ENCODE results near the gene CRIP3.
A peak's percentile ranks its signal among the peaks of the same experiment; 100 is the strongest.
"Not testable (repeated sequence)": the region's sequence is repeated elsewhere in the genome, so short reads cannot be mapped to it uniquely, and the experiment has no call there.

Gene CRIP3

GRCh38 chr6:43308101-43308989 is at the start of gene CRIP3:
CRIP3 (minus strand) TSS chr6:43308826; CDS start chr6:43308792, 34 bp downstream.
- peak in 2 of 3 donors; percentile 27 to 43 for DNase-seq

- DNase-seq, result peak in 1 of 3 donors; percentile 13
Measured at GRCh38 chr6:43355862-43356590, 47.4 kb upstream of the CRIP3 start.

- DNase-seq, result not testable (repeated sequence)
Measured at GRCh38 chr6:43351951-43352350, 43.3 kb upstream of the CRIP3 start.

GRCh38 chr6:43347444-43347843 is 38.8 kb upstream of the CRIP3 start:
- DNase-seq, result no peak

GRCh38 chr6:43347021-43347420 is 38.4 kb upstream of the CRIP3 start:
- no peak for DNase-seq

GRCh38 chr6:43346243-43346642 is 37.6 kb upstream of the CRIP3 start:
- DNase-seq, result not testable (repeated sequence)

- no peak for DNase-seq
Measured at GRCh38 chr6:43339168-43339567, 30.5 kb upstream of the CRIP3 start.

GRCh38 chr6:43338243-43338642 is 29.6 kb upstream of the CRIP3 start:
- DNase-seq, result no peak

GRCh38 chr6:43336382-43336781 is 27.8 kb upstream of the CRIP3 start:
- no peak for DNase-seq

- no peak for DNase-seq
Measured at GRCh38 chr6:43335469-43335868, 26.8 kb upstream of the CRIP3 start.

- peak; percentile 60 to 72 (median 68) for DNase-seq
Measured at GRCh38 chr6:43334466-43335095, 26.0 kb upstream of the CRIP3 start.

- DNase-seq, result peak; percentile 31 to 68 (median 58)
Measured at GRCh38 chr6:43331891-43332290, 23.3 kb upstream of the CRIP3 start.

- no peak for DNase-seq
Measured at GRCh38 chr6:43331470-43331869, 22.8 kb upstream of the CRIP3 start.

- DNase-seq, result no peak
Measured at GRCh38 chr6:43328528-43328927, 19.9 kb upstream of the CRIP3 start.

GRCh38 chr6:43325876-43326275 is 17.2 kb upstream of the CRIP3 start:
- no peak for DNase-seq

GRCh38 chr6:43318011-43318410 is 9.4 kb upstream of the CRIP3 start:
- DNase-seq, result peak; percentile 18 to 34 (median 33)

- no peak for DNase-seq
Measured at GRCh38 chr6:43313813-43314212, 5.2 kb upstream of the CRIP3 start.

GRCh38 chr6:43311666-43312065 is 3.0 kb upstream of the CRIP3 start:
- peak; percentile 35 to 60 (median 56) for DNase-seq

GRCh38 chr6:43310624-43311023 is 2.0 kb upstream of the CRIP3 start:
- no peak for DNase-seq

GRCh38 chr6:43310134-43310533 is 1.5 kb upstream of the CRIP3 start:
- peak; percentile 33 to 58 (median 44) for DNase-seq

GRCh38 chr6:43308990-43309477 is 408 bp upstream of the CRIP3 start:
- DNase-seq, result no peak

- DNase-seq, result no peak
Measured at GRCh38 chr6:43307451-43308100, 1.1 kb downstream of the CRIP3 start.

GRCh38 chr6:43306086-43306485 is 2.5 kb downstream of the CRIP3 start:
- DNase-seq, result no peak

All from suppressor macrophage treated with lipopolysaccharide for 1 hour (primary cell).